HL-60 (cell line): Measurements from ENCODE around the gene KMT2E.

Experiments used
- DNase-seq, 2 experiments: peaks; one replicate each; pipeline ENCODE4 v3.0.0-alpha.2; 2010 to 2020; ENCODE audit warnings: low read depth in 1 of 2, low spot score in 1 of 2
- H3K27ac ChIP-seq: fragments of 250-450 bp; sonication (Bioruptor Pico); replicated peaks from 2 replicates; pipeline ENCODE4 v1.5.1; 2020; ENCODE audit warnings: mild to moderate bottlenecking, moderate library complexity
- H3K27me3 ChIP-seq: fragments of 250-450 bp; sonication (Bioruptor Pico); 2 replicates; pipeline ENCODE4 v1.5.1; 2021; ENCODE audit warnings: mild to moderate bottlenecking, moderate library complexity; ENCODE audit not compliant: insufficient read depth, poor library complexity, severe bottlenecking
- H3K4me3 ChIP-seq: replicated peaks from 2 replicates; pipeline ENCODE4 v1.5.1; 2011; ENCODE audit warnings: mild to moderate bottlenecking, control low read depth, low read length; ENCODE audit not compliant: insufficient read depth
- CTCF ChIP-seq: IDR thresholded peaks from one replicate; pipeline ENCODE4 v1.5.1; 2011; ENCODE audit warnings: low read length, control low read depth, inconsistent platforms; ENCODE audit not compliant: insufficient read depth
- GABPA ChIP-seq: IDR thresholded peaks from 2 replicates; pipeline ENCODE4 v1.6.1; 2012; ENCODE audit warnings: low read depth
- POLR2AphosphoS5 ChIP-seq: IDR thresholded peaks from 2 replicates; pipeline ENCODE4 v1.6.1; 2012; ENCODE audit warnings: low read depth
- REST ChIP-seq: IDR thresholded peaks from 2 replicates; pipeline ENCODE4 v1.6.1; 2012; ENCODE audit warnings: low read depth; ENCODE audit not compliant: insufficient replicate concordance
- SPI1 ChIP-seq: IDR thresholded peaks from 2 replicates; pipeline ENCODE4 v1.6.1; 2012; ENCODE audit warnings: low read depth, mild to moderate bottlenecking, borderline replicate concordance

The KMT2E gene

GRCh38 chr7:104980841-104981671, 32.9 kb upstream of the KMT2E start:
- DNase-seq: peak in 1 of 2 experiments; percentile 24
- no peak overlapping the region for H3K4me3 ChIP-seq
- no peaks in the 10 kb centered on the region for H3K27me3 ChIP-seq
- TF ChIP-seq CTCF: peak; percentile 38
- TF ChIP-seq REST: no peak
- no peak for TF ChIP-seq POLR2AphosphoS5
- no peak for TF ChIP-seq GABPA
- H3K27ac ChIP-seq: no peak overlapping the region

- H3K4me3 ChIP-seq: no peak overlapping the region
- H3K27me3 ChIP-seq: no peaks in the 10 kb centered on the region
- H3K27ac ChIP-seq: no peak overlapping the region
- TF ChIP-seq SPI1: peak; percentile 84
- TF ChIP-seq GABPA: no peak
- DNase-seq: no peak
Observed at GRCh38 chr7:104981672-104982037, 32.4 kb upstream of the KMT2E start.

- no peak for DNase-seq
- no peak overlapping the region for H3K4me3 ChIP-seq
- peak overlapping the region; percentile 97; the same call in 1 of the 2 replicates for H3K27ac ChIP-seq
- no peaks in the 10 kb centered on the region for H3K27me3 ChIP-seq
- no peak for TF ChIP-seq POLR2AphosphoS5
- no peak for TF ChIP-seq SPI1
- TF ChIP-seq CTCF: no peak
- no peak for TF ChIP-seq REST
Observed at GRCh38 chr7:104982308-104983075, 31.5 kb upstream of the KMT2E start.

GRCh38 chr7:104983076-104983577, 30.9 kb upstream of the KMT2E start:
- Histone ChIP-seq H3K27ac (peak overlapping the region; percentile 97), H3K4me3 (peak overlapping the region; percentile 61), H3K27me3 (no peaks in the 10 kb centered on the region)
- TF ChIP-seq GABPA: no peak
- no peak for DNase-seq
